Neural progenitor cell (in vitro differentiated cells): ENCODE measurements around the gene PRR35. TPM values are rescaled to one million over a fixed set of nuclear protein-coding genes. Genes with fewer than 3 reads are reported as not detected.

ENCODE experiments used
- DNase-seq: peaks from one replicate; pipeline ENCODE4 v3.0.0-alpha.2; 2016; ENCODE audit warnings: low spot score
- H2AFZ ChIP-seq: fragments of 200-600 bp; sonication (generic); replicated peaks from 2 replicates; pipeline ENCODE4 v1.6.1; 2016; ENCODE audit warnings: antibody characterized with exemption
- H3F3A ChIP-seq: fragments of 200-600 bp; sonication (generic); 2 replicates; pipeline ENCODE4 v1.6.1; 2016; ENCODE audit warnings: antibody characterized with exemption, low read depth
- H3K27ac ChIP-seq: fragments of 200-600 bp; sonication (generic); 2 replicates; pipeline ENCODE4 v1.5.1; 2016; ENCODE audit warnings: mild to moderate bottlenecking
- H3K27me3 ChIP-seq: fragments of 200-600 bp; sonication (generic); 2 replicates; pipeline ENCODE4 v1.6.1; 2016; ENCODE audit warnings: mild to moderate bottlenecking, moderate library complexity
- H3K36me3 ChIP-seq: fragments of 200-600 bp; sonication (generic); 2 replicates; pipeline ENCODE4 v1.5.1; 2016
- H3K4me1 ChIP-seq: fragments of 200-600 bp; sonication (generic); 2 replicates; pipeline ENCODE4 v1.6.1; 2016; ENCODE audit warnings: mixed run types
- H3K4me2 ChIP-seq: fragments of 200-600 bp; sonication (generic); 2 replicates; pipeline ENCODE4 v1.6.1; 2016
- H3K4me3 ChIP-seq: fragments of 200-600 bp; sonication (generic); 2 replicates; pipeline ENCODE4 v1.5.1; 2016
- H3K79me2 ChIP-seq: fragments of 200-600 bp; sonication (generic); 2 replicates; pipeline ENCODE4 v1.6.1; 2016; ENCODE audit warnings: low read depth
- H3K9ac ChIP-seq: fragments of 200-600 bp; sonication (generic); 2 replicates; pipeline ENCODE4 v1.6.1; 2016
- H3K9me3 ChIP-seq: fragments of 200-600 bp; sonication (generic); 2 replicates; pipeline ENCODE4 v1.5.1; 2016; ENCODE audit warnings: low read depth
- H4K20me1 ChIP-seq: fragments of 200-600 bp; sonication (generic); 2 replicates; pipeline ENCODE4 v1.6.1; 2016; ENCODE audit warnings: low read depth
- H3K27ac Mint-ChIP-seq: 3 replicates; pipeline ENCODE4 v1.8.0; 2021; ENCODE audit warnings: mixed read lengths
- H3K27me3 Mint-ChIP-seq: 2 replicates; pipeline ENCODE4 v1.8.0; 2022; ENCODE audit warnings: low read depth, mild to moderate bottlenecking, inconsistent platforms, moderate library complexity, mixed read lengths; ENCODE audit not compliant: insufficient read depth
- H3K36me3 Mint-ChIP-seq: 3 replicates; pipeline ENCODE4 v1.8.0; 2021; ENCODE audit warnings: mixed read lengths
- H3K4me1 Mint-ChIP-seq: 3 replicates; pipeline ENCODE4 v1.8.0; 2021; ENCODE audit warnings: mixed read lengths
- H3K4me3 Mint-ChIP-seq: 3 replicates; pipeline ENCODE4 v1.8.0; 2021; ENCODE audit warnings: mild to moderate bottlenecking, moderate library complexity, mixed read lengths
- H3K9me3 Mint-ChIP-seq: 3 replicates; pipeline ENCODE4 v1.8.0; 2020; ENCODE audit warnings: mixed read lengths
- EZH2 ChIP-seq: fragments of 200-600 bp; sonication (generic); IDR thresholded peaks from 2 replicates; pipeline ENCODE4 v1.6.1; 2017; ENCODE audit warnings: antibody characterized with exemption, mild to moderate bottlenecking, moderate library complexity
- EZH2phosphoT487 ChIP-seq: fragments of 200-600 bp; sonication (generic); IDR thresholded peaks from 2 replicates; pipeline ENCODE4 v1.6.1; 2017; ENCODE audit warnings: antibody characterized with exemption
- total RNA-seq: library from RNA; depleted of rRNA; stranded (reverse); fragments of >200 nt; gene quantifications from 2 replicates; pipeline ENCODE4 v1.2.3, GENCODE V29; 2015; ENCODE audit warnings: low replicate concordance
- TF ChIP-seq, protein P1 (sequence below): fragments of 200-600 bp; sonication (generic); IDR thresholded peaks from 2 replicates; pipeline ENCODE4 v1.5.1; 2017; ENCODE audit warnings: antibody characterized with exemption, mild to moderate bottlenecking

The PRR35 gene
- total RNA-seq, 1 donor from 2014 or later: not detected

GRCh38 chr16:583470-583814, 23.2 kb downstream of the PRR35 start:
- Mint-ChIP-seq H3K27ac (no peak overlapping the region), H3K27me3 (peaks cover 6% of the 10 kb centered on the region), H3K4me1 (peaks cover 13% of the 10 kb centered on the region), H3K4me3 (no peak overlapping the region), H3K9me3 (no peaks in the 10 kb centered on the region), H3K36me3 (no peaks in the 10 kb centered on the region)
- Histone ChIP-seq H3K79me2 (peaks cover 8% of the 10 kb centered on the region), H2AFZ (no peak overlapping the region), H3F3A (peaks cover 25% of the 10 kb centered on the region), H3K36me3 (no peaks in the 10 kb centered on the region), H3K27me3 (peaks cover 37% of the 10 kb centered on the region), H3K27ac (no peak overlapping the region), H3K9me3 (no peaks in the 10 kb centered on the region), H3K4me3 (no peak overlapping the region), H3K4me1 (peaks cover 2% of the 10 kb centered on the region), H3K4me2 (peak overlapping the region; percentile 55), H3K9ac (no peak overlapping the region), H4K20me1 (peaks cover 58% of the 10 kb centered on the region)
- no peak for DNase-seq
- no peak for TF ChIP-seq EZH2phosphoT487

GRCh38 chr16:583815-584591, 23.8 kb downstream of the PRR35 start:
- peaks cover 30% of the 10 kb centered on the region for H3F3A ChIP-seq
- H3K27me3 ChIP-seq: peaks cover 37% of the 10 kb centered on the region
- no peaks in the 10 kb centered on the region for H3K36me3 ChIP-seq
- Mint-ChIP-seq H3K4me3 (no peak overlapping the region), H3K27me3 (peaks cover 6% of the 10 kb centered on the region), H3K36me3 (no peaks in the 10 kb centered on the region), H3K9me3 (no peaks in the 10 kb centered on the region), H3K27ac (no peak overlapping the region), H3K4me1 (peaks cover 14% of the 10 kb centered on the region)
- TF ChIP-seq EZH2phosphoT487: no peak
- TF ChIP-seq EZH2: no peak
- TF ChIP-seq, protein P1, sequence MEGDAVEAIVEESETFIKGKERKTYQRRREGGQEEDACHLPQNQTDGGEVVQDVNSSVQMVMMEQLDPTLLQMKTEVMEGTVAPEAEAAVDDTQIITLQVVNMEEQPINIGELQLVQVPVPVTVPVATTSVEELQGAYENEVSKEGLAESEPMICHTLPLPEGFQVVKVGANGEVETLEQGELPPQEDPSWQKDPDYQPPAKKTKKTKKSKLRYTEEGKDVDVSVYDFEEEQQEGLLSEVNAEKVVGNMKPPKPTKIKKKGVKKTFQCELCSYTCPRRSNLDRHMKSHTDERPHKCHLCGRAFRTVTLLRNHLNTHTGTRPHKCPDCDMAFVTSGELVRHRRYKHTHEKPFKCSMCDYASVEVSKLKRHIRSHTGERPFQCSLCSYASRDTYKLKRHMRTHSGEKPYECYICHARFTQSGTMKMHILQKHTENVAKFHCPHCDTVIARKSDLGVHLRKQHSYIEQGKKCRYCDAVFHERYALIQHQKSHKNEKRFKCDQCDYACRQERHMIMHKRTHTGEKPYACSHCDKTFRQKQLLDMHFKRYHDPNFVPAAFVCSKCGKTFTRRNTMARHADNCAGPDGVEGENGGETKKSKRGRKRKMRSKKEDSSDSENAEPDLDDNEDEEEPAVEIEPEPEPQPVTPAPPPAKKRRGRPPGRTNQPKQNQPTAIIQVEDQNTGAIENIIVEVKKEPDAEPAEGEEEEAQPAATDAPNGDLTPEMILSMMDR: no peak
- peak overlapping the region; percentile 55 for H3K4me2 ChIP-seq
- no peak for DNase-seq
- no peaks in the 10 kb centered on the region for H3K9me3 ChIP-seq
- no peak overlapping the region for H3K9ac ChIP-seq
- H4K20me1 ChIP-seq: peaks cover 55% of the 10 kb centered on the region
- H3K27ac ChIP-seq: no peak overlapping the region
- no peak overlapping the region for H3K4me3 ChIP-seq
- H2AFZ ChIP-seq: no peak overlapping the region
- peaks cover 2% of the 10 kb centered on the region for H3K4me1 ChIP-seq
- peaks cover 9% of the 10 kb centered on the region for H3K79me2 ChIP-seq

- no peaks in the 10 kb centered on the region for H3K9me3 ChIP-seq
- H3K27ac ChIP-seq: no peak overlapping the region
- peak; percentile 56 for DNase-seq
- peaks cover 53% of the 10 kb centered on the region for H4K20me1 ChIP-seq
- Mint-ChIP-seq H3K27me3 (peaks cover 6% of the 10 kb centered on the region), H3K36me3 (no peaks in the 10 kb centered on the region), H3K4me1 (peaks cover 14% of the 10 kb centered on the region), H3K9me3 (no peaks in the 10 kb centered on the region), H3K4me3 (peak overlapping the region; percentile 59), H3K27ac (no peak overlapping the region)
- no peak overlapping the region for H3K4me3 ChIP-seq
- no peak overlapping the region for H3K9ac ChIP-seq
- H3K27me3 ChIP-seq: peaks cover 37% of the 10 kb centered on the region
- no peak overlapping the region for H2AFZ ChIP-seq
- H3F3A ChIP-seq: peaks cover 30% of the 10 kb centered on the region
- H3K36me3 ChIP-seq: no peaks in the 10 kb centered on the region
- no peak overlapping the region for H3K4me2 ChIP-seq
- H3K79me2 ChIP-seq: peaks cover 10% of the 10 kb centered on the region
- TF ChIP-seq EZH2: no peak
- TF ChIP-seq, protein P1: peak; percentile 11
- H3K4me1 ChIP-seq: peaks cover 2% of the 10 kb centered on the region
Measured at GRCh38 chr16:585351-585750, 25.2 kb downstream of the PRR35 start.

GRCh38 chr16:586047-586644, 26.0 kb downstream of the PRR35 start:
- TF ChIP-seq, protein P1: no peak
- TF ChIP-seq EZH2phosphoT487 (no peak), EZH2 (no peak)
- no peak overlapping the region for H3K27ac ChIP-seq
- H3K79me2 ChIP-seq: peaks cover 18% of the 10 kb centered on the region
- no peak overlapping the region for H3K4me3 ChIP-seq
- H3K4me2 ChIP-seq: no peak overlapping the region
- H3K27me3 ChIP-seq: peaks cover 44% of the 10 kb centered on the region
- H3K9ac ChIP-seq: no peak overlapping the region
- H3F3A ChIP-seq: peaks cover 30% of the 10 kb centered on the region
- H3K9me3 Mint-ChIP-seq: no peaks in the 10 kb centered on the region
- H3K4me1 ChIP-seq: peaks cover 6% of the 10 kb centered on the region
- H2AFZ ChIP-seq: no peak overlapping the region
- peaks cover 59% of the 10 kb centered on the region for H4K20me1 ChIP-seq
- H3K4me1 Mint-ChIP-seq: peaks cover 21% of the 10 kb centered on the region
- peaks cover 12% of the 10 kb centered on the region for H3K27me3 Mint-ChIP-seq
- DNase-seq: no peak
- H3K27ac Mint-ChIP-seq: no peak overlapping the region
- H3K36me3 Mint-ChIP-seq: peaks cover 2% of the 10 kb centered on the region
- no peaks in the 10 kb centered on the region for H3K36me3 ChIP-seq
- H3K9me3 ChIP-seq: no peaks in the 10 kb centered on the region
- peak overlapping the region; percentile 67 for H3K4me3 Mint-ChIP-seq
